Amygdala (tissue), 56 donors: ENCODE measurements around the gene FBXL14.

Experiments used
- DNase-seq, 56 donors: peaks; one replicate each; lab custom pipeline; 2025; lab: John Stamatoyannopoulos, UW

FBXL14 gene

DNA sequence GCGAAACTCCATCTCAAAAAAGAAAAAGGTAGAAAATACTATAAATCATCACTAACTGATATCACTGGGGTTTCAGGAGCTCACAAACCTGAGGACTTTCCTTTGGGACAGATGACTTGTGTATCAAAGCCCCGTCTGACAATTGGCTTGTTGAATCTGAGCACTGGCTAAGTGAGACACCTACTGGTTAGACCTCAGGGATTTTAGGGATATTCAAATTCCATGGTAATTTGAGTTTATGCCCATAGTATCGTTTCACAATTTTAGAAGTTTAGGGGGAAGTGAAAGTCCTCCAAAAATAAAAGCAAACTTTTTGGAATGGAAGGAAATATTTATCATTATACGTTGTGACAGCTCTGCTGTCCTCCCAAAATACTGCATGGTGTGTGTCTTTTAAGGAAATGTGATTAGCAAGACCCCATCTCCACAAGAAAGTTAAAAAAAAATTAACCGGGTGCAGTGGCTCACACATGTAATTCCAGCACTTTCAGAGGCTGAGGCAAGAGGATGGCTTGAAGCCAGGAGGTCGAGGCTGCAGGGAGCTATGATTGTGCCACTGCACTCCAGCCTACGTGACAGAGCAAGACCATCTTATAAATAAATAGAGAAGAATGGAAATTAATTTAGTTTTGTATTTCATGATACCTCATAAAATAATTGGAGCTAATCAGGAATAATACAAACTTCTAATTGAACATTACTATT, 49.2 kb downstream of the FBXL14 start:
- DNase-seq: no peak

DNA sequence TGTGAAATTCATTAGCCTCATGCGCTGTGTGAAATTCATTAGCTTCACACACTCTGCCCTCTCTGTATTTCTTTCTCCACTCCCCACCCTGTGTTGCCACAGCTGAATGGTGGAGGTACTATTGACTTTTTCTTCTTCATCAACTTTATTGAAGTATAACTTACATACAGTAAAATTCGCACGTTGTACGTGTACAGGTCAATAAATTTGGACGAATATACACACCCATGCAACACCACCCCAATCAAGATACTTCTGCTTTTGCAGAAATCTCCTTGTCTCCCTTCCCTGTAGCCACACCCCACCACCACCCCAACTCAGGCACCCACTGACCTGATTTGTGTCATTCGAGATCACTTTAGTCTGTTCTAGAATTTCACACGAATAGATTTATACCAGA, 51.8 kb downstream of the FBXL14 start:
- no peak for DNase-seq

DNA sequence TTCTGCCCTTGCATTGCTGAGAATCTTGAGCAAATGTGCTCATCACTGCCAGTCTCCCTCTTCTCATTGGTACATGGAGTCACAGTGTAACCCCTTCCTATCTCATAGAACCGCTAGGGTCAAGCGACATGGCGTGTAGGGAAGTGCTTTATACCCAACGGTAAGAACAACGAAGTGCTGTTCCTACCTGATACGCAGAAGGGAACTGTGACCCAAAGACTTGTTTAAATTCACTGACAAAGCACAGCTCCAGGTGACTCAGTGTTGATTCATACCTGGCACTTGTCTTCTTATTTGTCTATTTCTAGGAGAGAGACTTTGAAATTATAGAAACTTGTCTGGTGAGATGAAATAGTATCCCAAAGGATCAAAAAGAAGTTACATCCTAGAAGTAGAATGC, 53.7 kb downstream of the FBXL14 start:
- DNase-seq: no peak

DNA sequence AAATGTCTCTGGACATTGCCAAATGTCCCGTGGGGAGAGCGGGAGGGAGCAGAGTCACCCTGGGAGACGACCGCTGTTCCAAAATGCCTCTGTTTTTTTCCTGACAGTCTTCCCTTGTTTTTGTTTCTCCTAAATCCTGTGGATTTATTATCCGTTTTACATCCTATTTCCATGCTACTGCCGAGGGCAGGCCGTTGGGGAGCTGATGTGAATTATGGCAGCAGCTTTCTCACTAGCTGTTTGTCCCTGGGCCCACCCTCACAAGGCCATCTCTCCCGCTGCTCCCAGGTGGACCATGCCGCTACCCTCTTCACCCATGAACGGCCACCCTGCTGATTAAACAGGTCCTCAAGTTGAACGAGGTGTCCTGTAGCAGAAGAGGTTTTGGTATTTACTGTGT, 55.2 kb downstream of the FBXL14 start:
- DNase-seq: no peak

DNA sequence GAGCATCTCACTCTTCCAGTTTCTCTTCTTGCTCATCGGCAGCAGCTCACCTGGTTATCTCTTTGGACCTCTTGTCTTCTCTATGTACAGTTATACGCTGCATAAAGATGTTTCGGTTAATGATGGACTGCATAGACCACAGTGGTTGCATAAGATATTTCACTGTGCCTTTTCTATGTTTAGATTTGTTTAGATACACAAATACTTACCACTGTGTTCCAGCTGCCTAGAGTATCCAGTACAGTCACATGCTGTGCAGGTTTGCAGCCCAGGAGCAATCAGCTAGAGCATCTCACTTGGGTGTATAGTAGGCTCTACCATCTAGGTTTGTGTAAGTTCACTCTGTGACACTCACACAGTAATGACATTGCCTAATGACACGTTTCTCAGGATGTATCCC, 57.6 kb downstream of the FBXL14 start:
- no peak for DNase-seq

DNA sequence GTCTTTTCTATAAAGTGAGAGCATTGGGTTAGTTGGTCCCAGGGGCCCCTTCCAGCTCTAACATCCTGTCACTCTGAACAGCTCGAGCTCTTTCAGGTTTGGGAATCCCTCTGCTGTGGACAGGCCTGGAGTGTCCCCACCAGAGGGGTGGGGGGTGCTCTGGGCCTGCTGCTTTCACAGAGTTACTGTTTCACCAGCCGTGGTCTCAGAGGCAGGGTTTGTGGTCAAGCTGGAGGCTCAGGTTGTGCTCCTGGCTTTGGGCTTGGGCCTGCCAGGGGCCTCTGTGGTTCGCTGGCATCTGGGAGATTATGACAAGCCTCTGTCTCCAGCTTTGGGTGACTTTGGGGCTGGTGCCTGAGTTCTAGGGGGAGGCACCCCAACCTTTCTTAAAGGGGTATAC, 59.6 kb downstream of the FBXL14 start:
- no peak for DNase-seq

DNA sequence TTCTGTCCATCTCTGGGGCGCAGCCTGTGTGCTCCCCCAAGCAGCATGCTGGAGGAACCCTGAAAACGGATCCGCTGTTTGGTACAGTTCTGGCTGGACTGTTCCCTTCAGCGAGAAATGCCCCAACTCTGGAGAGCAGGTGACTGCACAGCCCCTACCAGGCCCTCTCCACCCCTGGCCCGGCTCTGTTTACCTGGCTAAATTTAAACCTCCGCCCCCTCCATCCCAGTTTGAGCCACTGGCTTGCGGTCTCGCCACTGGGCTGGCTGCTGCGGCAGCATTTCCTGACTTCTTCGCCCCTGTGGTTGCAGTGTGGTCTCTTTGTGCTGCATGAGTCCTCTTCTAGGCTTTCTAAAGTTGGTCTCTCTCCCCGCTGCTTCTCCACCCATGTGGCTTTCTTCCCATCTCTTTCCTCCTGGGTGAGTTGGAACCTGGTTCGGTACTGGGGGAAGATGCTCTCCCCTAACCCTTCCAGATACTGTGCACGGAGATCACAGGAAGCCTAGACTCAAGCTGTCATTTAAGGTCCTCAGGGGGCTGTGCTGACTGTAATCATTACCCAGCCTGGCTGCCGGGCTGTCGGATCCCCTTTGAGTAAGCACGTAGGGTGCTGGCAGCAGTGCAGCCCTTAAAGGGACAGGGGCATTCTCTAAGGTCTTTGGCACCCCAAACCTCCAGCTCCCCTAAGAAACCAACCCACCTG, 60.6 kb downstream of the FBXL14 start:
- no peak for DNase-seq

DNA sequence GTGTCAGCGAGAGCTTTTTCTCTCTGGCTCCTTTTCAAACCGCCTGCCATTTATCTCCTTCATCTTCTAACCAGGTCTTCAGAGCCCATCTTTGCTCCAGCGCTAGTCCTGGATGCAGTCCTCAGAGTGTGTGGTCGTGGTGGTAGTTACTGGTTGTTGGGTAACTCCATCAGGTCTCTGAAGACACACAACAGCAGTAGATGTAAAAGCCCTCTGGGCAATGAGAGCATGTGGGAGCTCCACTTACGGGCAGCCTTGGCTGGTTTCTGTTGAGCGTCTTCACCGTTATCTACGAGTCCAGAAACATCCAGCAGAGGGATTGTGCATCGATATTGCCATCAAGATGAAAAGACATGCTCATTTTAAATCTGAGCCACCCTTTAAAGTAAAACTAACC, 61.2 kb downstream of the FBXL14 start:
- DNase-seq: no peak

DNA sequence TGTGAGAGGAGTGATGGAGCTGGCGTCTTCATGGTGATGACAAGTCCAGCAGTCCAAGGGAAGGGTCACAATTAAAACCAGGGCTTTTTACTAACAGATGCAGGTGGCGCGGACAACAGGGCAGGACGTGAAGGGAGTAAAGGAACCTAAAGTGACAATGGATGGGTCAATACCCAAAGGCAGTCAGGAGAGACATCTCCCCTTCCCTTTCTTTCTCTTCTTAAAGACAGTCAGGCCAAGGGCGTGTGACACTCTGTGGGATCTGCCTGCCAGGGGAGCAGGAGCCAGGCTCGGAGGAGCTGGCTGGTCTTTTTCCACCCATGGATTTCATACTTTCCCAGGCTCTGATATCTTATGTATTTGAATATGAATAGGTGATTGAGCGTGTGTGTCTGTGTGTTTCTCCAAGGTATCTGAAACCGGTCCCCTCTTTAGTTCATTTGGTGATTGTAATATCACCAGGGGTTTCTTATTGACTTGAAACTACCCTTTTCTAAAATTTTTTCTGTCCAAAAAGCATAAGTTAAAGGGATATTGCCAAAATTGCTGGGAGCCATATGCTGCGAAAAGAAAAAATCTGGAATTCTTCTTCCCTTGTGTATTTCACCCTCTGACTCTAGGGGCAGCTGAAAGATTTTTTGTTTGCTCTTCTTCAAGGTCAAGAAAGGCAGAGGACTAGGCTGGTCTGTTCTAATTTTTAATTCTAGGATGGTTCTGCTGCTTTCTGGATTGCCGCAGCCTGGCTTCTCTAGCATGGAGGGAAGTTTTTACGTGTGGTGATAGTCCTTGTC, 61.8 kb downstream of the FBXL14 start:
- no peak for DNase-seq

DNA sequence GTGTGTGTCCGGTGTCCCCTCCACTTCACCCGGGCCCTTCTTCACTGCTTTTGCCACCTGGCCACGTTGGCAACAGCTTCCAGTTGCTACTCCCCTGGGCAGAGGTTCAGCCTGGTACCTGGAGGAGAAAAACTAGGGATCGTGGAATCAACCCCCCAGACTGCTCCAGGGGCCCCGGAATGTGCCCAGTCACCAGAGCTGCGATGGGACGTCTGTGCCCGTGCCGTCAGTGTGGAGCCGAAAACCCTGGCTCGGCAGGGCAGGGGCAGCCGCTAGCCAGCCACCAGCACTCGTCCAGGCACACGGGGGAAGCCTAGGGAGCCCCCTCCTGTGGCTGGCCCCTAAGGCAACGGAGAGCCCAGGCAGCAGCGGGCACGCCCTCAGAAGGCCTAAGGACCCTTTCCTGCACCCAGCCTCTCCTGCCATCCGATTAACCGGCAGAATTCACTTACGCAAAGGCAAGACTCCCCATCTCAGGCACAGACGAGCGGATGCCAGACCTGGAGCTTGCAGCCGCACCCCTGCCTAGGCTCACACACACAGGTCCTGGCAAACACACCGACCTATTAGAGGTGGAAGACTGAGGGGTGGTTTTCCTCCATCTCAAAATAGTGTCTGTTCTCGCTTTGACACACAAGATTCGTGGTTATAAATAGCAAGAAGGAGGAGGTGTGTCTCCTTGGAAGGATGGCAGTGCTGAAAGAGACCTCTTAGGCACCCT, 62.6 kb downstream of the FBXL14 start:
- DNase-seq: no peak

DNA sequence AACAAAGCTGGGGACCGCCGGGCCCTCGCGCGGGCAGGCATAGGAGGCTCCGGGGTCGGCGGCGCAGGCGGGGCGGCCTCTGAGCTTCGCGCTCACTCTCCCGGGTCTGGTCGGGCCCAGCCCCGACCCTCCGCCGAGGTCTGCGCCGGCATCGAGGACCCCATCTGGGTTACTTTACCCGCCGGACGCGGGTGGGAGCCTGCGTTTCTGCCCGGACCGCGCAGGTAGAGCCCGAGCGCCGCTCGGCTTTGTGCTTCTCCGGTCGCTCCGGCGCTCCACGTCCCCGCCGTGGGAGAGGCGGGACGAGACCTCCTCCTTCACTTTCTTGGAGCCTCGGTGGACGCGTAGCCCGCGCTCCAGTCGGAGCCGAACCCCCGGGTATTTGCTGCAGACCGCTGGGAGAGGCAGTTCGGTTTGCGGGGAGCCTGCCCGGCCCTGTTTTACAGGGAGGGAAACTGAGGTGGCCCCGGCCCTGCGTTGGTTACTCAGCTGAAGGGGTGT, 63.2 kb downstream of the FBXL14 start:
- DNase-seq: no peak

DNA sequence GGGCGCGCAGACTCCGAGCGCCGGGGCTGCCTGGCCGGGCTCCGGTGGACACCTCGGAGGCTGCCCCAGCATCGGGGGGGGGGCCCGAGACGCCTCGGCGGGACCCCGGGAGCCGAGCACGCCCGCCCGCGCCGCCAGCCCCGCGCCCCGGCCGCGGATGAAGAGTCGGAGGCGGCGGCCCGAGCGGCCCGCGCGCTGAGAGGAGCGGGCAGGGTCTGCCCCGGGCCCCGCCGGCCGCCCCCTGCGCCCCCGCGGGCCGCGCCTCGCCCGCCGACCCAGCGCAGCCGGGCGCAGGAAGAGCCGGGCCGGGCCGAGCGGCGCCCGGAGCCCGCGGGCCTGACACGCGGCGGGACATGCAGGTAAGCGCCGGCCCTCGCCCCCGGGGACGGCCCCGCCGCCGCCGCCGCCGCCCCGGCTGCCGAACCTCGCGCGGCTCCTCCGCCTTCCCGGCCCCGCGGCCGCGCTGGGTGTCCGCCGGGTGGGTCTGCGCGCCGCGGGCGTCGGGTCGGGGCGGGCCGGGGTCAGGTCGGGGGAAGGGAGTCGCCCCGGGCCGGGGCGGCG, 63.7 kb downstream of the FBXL14 start:
- no peak for DNase-seq

DNA sequence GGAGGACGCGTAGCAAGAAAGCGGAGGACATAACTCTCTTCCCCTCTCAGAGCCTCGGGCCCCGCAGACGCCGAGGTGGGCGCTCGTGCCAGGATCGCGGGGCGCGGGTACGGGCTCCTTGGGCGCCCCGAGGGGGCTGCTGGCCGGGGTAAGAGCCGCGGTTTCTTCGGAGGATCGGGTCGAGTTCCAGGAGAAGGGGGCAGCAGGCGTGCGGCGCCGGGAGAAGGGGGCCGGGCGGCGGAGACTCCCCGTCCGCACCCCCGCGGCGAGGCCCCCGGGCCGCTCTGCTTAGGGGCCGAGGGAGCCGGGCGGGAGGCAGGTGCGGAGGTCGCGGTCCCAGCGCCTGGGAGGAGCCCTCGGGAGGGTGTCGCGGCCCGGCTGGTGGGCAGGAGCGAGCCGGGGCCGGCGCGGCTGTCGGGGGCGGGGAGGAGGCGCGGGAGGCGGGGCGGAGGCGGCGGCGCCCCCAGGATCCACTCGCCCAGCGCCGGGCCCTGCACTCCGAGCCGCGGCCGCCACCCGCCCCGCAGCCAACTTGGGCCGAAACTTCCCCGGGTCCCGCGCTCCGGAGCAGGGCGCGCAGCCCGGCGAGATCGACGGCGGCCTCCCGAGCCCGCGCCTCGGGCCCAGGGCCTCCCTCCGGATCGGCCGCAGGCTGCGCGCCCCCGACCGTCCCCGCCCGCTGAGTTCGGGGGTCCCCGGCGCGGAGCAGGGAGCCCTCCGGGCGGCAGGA, 64.4 kb downstream of the FBXL14 start:
- DNase-seq: no peak

DNA sequence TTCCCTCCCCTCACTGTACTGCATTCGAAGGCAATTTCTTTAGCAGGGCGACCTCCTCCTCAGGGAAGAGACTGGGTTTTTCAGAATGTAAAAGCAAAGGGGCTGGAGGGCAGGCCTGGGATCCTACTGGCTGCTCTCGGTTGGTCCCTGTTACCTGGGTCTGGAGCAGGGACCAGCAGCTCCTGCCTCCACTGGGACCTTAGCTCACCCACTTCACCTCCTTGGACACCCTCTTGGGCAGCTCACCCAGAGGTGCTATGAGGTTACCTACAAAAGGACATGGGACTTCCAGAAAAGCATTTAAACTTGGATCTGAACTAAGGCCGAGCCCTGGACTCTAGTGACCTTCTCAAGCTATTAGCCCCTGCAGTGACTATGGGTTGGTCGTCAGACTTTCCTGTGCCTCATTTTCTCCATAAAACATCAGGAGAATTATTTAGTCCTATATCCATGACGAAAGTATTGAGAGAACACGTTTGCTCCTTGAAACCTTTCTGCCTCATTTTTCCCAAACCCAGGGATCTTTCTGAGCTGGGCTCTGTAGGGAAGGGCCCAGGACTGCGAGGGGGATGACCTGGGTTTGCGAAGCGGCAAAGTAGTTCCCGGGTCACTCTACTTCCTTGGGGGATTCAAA, 65.0 kb downstream of the FBXL14 start:
- DNase-seq: no peak

DNA sequence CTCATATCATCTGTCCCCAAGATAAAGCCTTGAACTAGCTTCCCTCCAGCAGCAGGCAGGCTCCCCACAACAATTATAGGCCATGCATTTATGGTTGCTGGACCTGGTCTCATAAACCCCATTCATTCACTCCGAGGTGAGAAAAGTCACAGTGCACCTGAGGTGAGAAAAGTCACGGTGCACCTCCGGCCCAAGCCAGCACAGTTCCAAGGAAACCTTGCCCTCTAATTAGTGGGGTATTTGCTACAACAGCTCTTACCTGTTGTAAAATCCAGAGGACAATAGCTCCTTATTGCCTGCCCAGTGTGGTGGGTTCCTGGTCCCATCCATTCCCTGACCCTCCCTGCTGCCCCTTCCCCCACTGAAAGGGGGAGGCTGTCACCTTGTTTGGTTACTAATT, 65.6 kb downstream of the FBXL14 start:
- no peak for DNase-seq

DNA sequence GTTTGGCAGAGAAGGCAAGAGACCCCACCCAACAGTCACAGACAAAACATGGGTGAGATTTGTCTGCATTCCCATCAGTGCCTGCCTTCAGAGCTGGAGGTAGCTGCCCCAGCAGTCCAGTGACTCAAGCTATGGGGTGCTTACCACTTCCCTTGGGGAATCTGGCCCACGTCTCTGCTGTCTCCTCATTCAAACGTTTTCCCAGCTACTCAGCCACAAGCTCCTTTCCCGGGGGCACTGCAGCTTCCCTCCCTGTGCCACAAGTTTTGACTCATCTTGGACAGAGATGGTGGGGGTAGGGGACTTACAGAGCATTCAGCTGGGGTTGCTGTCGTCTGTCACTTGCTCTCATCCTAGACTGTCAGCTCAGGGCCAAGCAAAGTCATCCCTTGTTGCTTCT, 66.6 kb downstream of the FBXL14 start:
- DNase-seq: no peak

DNA sequence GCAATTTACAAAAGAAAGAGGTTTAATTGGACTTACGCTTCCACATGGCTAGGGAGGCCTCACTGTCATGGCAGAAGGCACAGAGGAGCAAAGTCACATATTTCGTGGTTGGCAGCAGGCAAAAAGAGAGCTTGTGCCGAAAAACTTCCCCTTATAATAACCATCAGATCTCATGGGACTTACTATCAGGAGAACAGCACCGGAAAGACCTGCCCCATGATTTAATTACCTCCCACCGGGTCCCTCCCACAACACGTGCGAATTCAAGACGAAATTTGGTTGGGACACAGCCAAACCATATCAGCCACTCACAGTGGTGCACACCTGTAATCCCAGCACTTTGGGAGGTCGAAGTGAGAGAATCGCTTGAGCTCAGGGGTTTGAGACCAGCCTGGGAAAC, 68.5 kb downstream of the FBXL14 start:
- DNase-seq: no peak

DNA sequence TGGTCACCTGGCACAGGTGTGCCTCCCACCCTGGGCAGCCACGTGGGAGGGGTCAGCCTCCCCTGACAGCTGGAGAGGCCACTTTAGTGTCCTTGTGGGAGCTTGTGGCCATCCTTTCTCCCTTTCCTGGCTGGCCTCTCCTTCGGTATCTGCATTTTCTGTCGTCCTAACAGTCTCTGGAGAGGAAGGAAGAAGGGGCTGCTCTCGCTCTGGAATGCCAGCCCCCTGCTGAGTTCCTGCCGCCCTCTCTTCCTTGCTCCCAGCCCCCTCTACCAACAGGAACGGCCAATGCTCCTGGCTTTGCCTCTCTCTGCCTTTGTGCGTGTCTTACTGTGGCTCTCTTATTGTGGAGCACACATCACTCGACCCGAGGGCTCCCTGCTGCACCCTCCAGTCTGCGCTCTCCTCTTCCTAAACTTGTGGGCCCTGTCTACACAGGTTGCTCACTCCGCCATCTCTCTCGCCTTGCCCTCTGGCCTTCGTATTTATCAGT, 70.8 kb downstream of the FBXL14 start:
- no peak for DNase-seq

DNA sequence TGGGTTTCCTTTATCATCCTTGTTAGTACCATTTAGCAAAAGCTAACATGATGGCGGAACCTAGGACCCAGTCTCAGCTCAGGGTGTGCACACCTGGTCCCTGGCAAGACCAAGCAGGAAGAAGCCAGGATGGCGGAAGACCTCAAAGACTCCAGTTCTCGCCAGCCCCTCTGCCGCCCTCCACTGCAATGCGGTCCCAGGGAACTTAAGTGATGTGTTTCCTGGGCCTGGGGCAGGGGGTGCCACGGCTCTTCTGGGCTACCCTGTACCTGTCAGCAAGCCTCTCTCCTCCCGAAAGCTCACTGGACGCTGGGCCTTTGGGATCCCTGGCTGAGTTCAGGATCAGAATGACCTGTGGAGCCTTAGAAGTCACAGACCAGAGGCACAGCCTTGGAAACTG, 71.3 kb downstream of the FBXL14 start:
- DNase-seq: no peak
